Activated gamma-delta T cell treated with Interleukin-2 at 50 U/mL for 16 hours (primary cell): ENCODE data around the gene SNX24.
"Not testable (repeated sequence)": the region's sequence is repeated elsewhere in the genome, so short reads cannot be mapped to it uniquely, and the experiment has no call there.

Source experiments
- DNase-seq: peaks from one replicate; pipeline ENCODE4 v3.0.0-alpha.2; 2020

SNX24 gene

GRCh38 chr5:122874179-122874875 is 28.9 kb downstream of the SNX24 start:
- DNase-seq: no peak

GRCh38 chr5:122877518-122877917 is 32.1 kb downstream of the SNX24 start:
- DNase-seq: no peak

- no peak for DNase-seq
Measured at GRCh38 chr5:122879076-122879475, 33.7 kb downstream of the SNX24 start.

GRCh38 chr5:122880170-122880689 is 34.8 kb downstream of the SNX24 start:
- DNase-seq: no peak

GRCh38 chr5:122880749-122881148 is 35.3 kb downstream of the SNX24 start:
- no peak for DNase-seq

- DNase-seq: no peak
Measured at GRCh38 chr5:122882831-122883230, 37.4 kb downstream of the SNX24 start.

- DNase-seq: no peak
Measured at GRCh38 chr5:122885045-122885517, 39.7 kb downstream of the SNX24 start.

- no peak for DNase-seq
Measured at GRCh38 chr5:122885891-122886290, 40.5 kb downstream of the SNX24 start.

GRCh38 chr5:122895141-122895540 is 49.7 kb downstream of the SNX24 start:
- no peak for DNase-seq

GRCh38 chr5:122896598-122897282 is 51.3 kb downstream of the SNX24 start:
- no peak for DNase-seq

- no peak for DNase-seq
Measured at GRCh38 chr5:122897283-122897602, 51.8 kb downstream of the SNX24 start.

- no peak for DNase-seq
Measured at GRCh38 chr5:122901346-122901745, 55.9 kb downstream of the SNX24 start.

GRCh38 chr5:122902263-122902662 is 56.9 kb downstream of the SNX24 start:
- no peak for DNase-seq

GRCh38 chr5:122906768-122907167 is 61.4 kb downstream of the SNX24 start:
- no peak for DNase-seq

- no peak for DNase-seq
Measured at GRCh38 chr5:122907276-122907675, 61.9 kb downstream of the SNX24 start.

GRCh38 chr5:122908108-122908507 is 62.7 kb downstream of the SNX24 start:
- no peak for DNase-seq

GRCh38 chr5:122908662-122909061 is 63.2 kb downstream of the SNX24 start:
- DNase-seq: no peak

- DNase-seq: no peak
Measured at GRCh38 chr5:122909470-122910100, 64.2 kb downstream of the SNX24 start.

- not testable (repeated sequence) for DNase-seq
Measured at GRCh38 chr5:122913436-122913835, 68.0 kb downstream of the SNX24 start.

GRCh38 chr5:122915717-122916461 is 70.5 kb downstream of the SNX24 start:
- DNase-seq: no peak

- DNase-seq: no peak
Measured at GRCh38 chr5:122916490-122916889, 71.1 kb downstream of the SNX24 start.

GRCh38 chr5:122919969-122920368 is 74.6 kb downstream of the SNX24 start:
- DNase-seq: no peak

- DNase-seq: no peak
Measured at GRCh38 chr5:122921826-122922225, 76.4 kb downstream of the SNX24 start.
